ENCODE data around the gene ILKAP. TPM values are rescaled to one million over a fixed set of nuclear protein-coding genes. Genes with fewer than 3 reads are reported as not detected.
A peak's percentile ranks its signal among the peaks of the same experiment; 100 is the strongest.

The ILKAP gene
- total RNA-seq, 1 donor from 2014 or later: 22.6 TPM

- DNase-seq (ENCODE audit: low spot score in 2 of 2): no peak
- Histone ChIP-seq H3K4me3 (no peak overlapping the region), H3K27ac (no peak overlapping the region)
Measured at GRCh38 chr2:238127165-238128060, 76.1 kb downstream of the ILKAP start.

GRCh38 chr2:238126775-238127164 lies 76.7 kb downstream of the ILKAP start:
- Histone ChIP-seq H3K4me3 (no peak overlapping the region), H3K4me1 (no peaks in the 10 kb centered on the region), H3K9me3 (no peaks in the 10 kb centered on the region), H3K27me3 (no peaks in the 10 kb centered on the region), H3K36me3 (no peaks in the 10 kb centered on the region), H3K27ac (no peak overlapping the region)
- no peak for TF ChIP-seq CTCF (IDR thresholded peaks at IDR 0.05)
- intact Hi-C loops (cut with DNase I): no loop called here
- no peak for DNase-seq (ENCODE audit: low spot score in 2 of 2)

More at GRCh38 chr2:238127165-238128060, 76.1 kb downstream of the ILKAP start:
- intact Hi-C loops (cut with DNase I): no loop called here
- no peaks in the 10 kb centered on the region for H3K4me1 ChIP-seq
- H3K36me3 ChIP-seq: no peaks in the 10 kb centered on the region
- H3K9me3 ChIP-seq: no peaks in the 10 kb centered on the region
- no peaks in the 10 kb centered on the region for H3K27me3 ChIP-seq
- peak in 2 of 3 experiments; percentile 7 to 20 for TF ChIP-seq CTCF (IDR thresholded peaks at IDR 0.05)

- intact Hi-C loops (cut with DNase I): no loop called here
Measured at GRCh38 chr2:238126338-238126737, 77.2 kb downstream of the ILKAP start.

GRCh38 chr2:238125127-238125885 lies 78.2 kb downstream of the ILKAP start:
- no peaks in the 10 kb centered on the region for H3K36me3 ChIP-seq
- H3K4me1 ChIP-seq: peaks cover 0 to under 1% of the 10 kb centered on the region in 2 donors
- H3K27ac ChIP-seq: no peak overlapping the region
- H3K9me3 ChIP-seq: no peaks in the 10 kb centered on the region
- no peak for TF ChIP-seq CTCF (IDR thresholded peaks at IDR 0.05)
- no peaks in the 10 kb centered on the region for H3K27me3 ChIP-seq
- intact Hi-C loops (cut with DNase I): no loop called here
- H3K4me3 ChIP-seq: no peak overlapping the region
- no peak for DNase-seq (ENCODE audit: low spot score in 2 of 2)

More at GRCh38 chr2:238126338-238126737, 77.2 kb downstream of the ILKAP start:
- Histone ChIP-seq H3K4me3 (no peak overlapping the region), H3K9me3 (no peaks in the 10 kb centered on the region), H3K27ac (no peak overlapping the region), H3K36me3 (no peaks in the 10 kb centered on the region), H3K27me3 (no peaks in the 10 kb centered on the region), H3K4me1 (no peaks in the 10 kb centered on the region)
- no peak for TF ChIP-seq CTCF (IDR thresholded peaks at IDR 0.05)
- no peak for DNase-seq (ENCODE audit: low spot score in 2 of 2)

- no peak for DNase-seq (ENCODE audit: low spot score in 2 of 2)
- peaks cover 0 to 4% of the 10 kb centered on the region in 2 donors for H3K4me1 ChIP-seq
- H3K27ac ChIP-seq: no peak overlapping the region
- no peak for TF ChIP-seq CTCF (IDR thresholded peaks at IDR 0.05)
- H3K36me3 ChIP-seq: no peaks in the 10 kb centered on the region
- H3K4me3 ChIP-seq: no peak overlapping the region
- H3K9me3 ChIP-seq: no peaks in the 10 kb centered on the region
- no peaks in the 10 kb centered on the region for H3K27me3 ChIP-seq
- intact Hi-C loops (cut with DNase I): no loop called here
Measured at GRCh38 chr2:238124488-238125126, 78.9 kb downstream of the ILKAP start.

Measured in ascending aorta (tissue), 2 donors.